Dermis lymphatic vessel endothelial cell (primary cell): ENCODE measurements around the gene NECAB3. TPM values are rescaled to one million over a fixed set of nuclear protein-coding genes. Genes with fewer than 3 reads are reported as not detected.

Experiments
- total RNA-seq: library from RNA; depleted of rRNA; stranded (reverse); fragments of >200 nt; gene quantifications from 2 replicates; pipeline ENCODE4 v1.2.1, GENCODE V29; 2014

NECAB3 gene
- total RNA-seq = 5.9 and 8.3 TPM in 2 replicates

GRCh38 chr20:33674294-33675135, at the start of gene NECAB3:
Gene NECAB3 (minus strand): TSS chr20:33674428. CDS start chr20:33674352, 76 bp downstream.

GRCh38 chr20:33719989-33720709, 45.9 kb upstream of the NECAB3 start, which contains the start of gene PXMP4:
Gene PXMP4 (minus strand): TSS chr20:33720310. CDS start chr20:33720207, 103 bp downstream.

GRCh38 chr20:33686100-33686983, 12.1 kb upstream of the NECAB3 start, which contains the start of gene E2F1:
Gene E2F1 (minus strand): TSS chr20:33686385. CDS start chr20:33686264, 121 bp downstream.

GRCh38 chr20:33666293-33667244, 7.7 kb downstream of the NECAB3 start, which contains the start of gene ACTL10:
Gene ACTL10 (plus strand): TSS chr20:33666943. CDS start chr20:33667498, 555 bp downstream.

GRCh38 chr20:33662172-33662571, 12.1 kb downstream of the NECAB3 start, which contains the start of gene C20orf144:
Gene C20orf144 (plus strand): TSS chr20:33662327. CDS start chr20:33662346, 19 bp downstream.

Other genes with a start within 250 kb of the NECAB3 start
- gene SNTA1, start 230.7 kb downstream of the NECAB3 start, total RNA-seq = 5.8 and 6.6 TPM in 2 replicates
- gene CBFA2T2, start 184.3 kb downstream of the NECAB3 start, total RNA-seq = 4.1 and 4.9 TPM in 2 replicates
- gene C20orf144, start 12.1 kb downstream of the NECAB3 start, total RNA-seq = under 0.01 TPM in 2 replicates
- gene ACTL10, start 7.5 kb downstream of the NECAB3 start, total RNA-seq = 0.87 and 0.95 TPM in 2 replicates
- 1.6 and 2.0 TPM in 2 replicates for gene E2F1, start 12.0 kb upstream of the NECAB3 start, total RNA-seq
- gene PXMP4, start 45.9 kb upstream of the NECAB3 start, total RNA-seq = 5.7 and 7.2 TPM in 2 replicates
- 0.65 and 0.86 TPM in 2 replicates for gene ZNF341, start 57.6 kb upstream of the NECAB3 start, total RNA-seq
- gene CHMP4B, start 136.9 kb upstream of the NECAB3 start, total RNA-seq = 32.7 and 39.9 TPM in 2 replicates